HFF-Myc (cell line): Measurements from ENCODE around the gene SCUBE1.

Source experiments
- DNase-seq: peaks from one replicate; pipeline ENCODE4 v3.0.0-alpha.2; 2011; ENCODE audit warnings: low read depth; ENCODE audit errors: extremely low read depth
- H3K4me3 ChIP-seq: replicated peaks from 2 replicates; pipeline ENCODE4 v1.5.1; 2011; ENCODE audit warnings: low read depth, mild to moderate bottlenecking, control low read depth, low read length
- TF ChIP-seq, protein P1 (sequence below): IDR thresholded peaks from 2 replicates; pipeline ENCODE4 v1.5.1; 2012; ENCODE audit warnings: mild to moderate bottlenecking, low read depth, low read length, control low read depth; ENCODE audit errors: missing control alignments

The SCUBE1 gene

DNA sequence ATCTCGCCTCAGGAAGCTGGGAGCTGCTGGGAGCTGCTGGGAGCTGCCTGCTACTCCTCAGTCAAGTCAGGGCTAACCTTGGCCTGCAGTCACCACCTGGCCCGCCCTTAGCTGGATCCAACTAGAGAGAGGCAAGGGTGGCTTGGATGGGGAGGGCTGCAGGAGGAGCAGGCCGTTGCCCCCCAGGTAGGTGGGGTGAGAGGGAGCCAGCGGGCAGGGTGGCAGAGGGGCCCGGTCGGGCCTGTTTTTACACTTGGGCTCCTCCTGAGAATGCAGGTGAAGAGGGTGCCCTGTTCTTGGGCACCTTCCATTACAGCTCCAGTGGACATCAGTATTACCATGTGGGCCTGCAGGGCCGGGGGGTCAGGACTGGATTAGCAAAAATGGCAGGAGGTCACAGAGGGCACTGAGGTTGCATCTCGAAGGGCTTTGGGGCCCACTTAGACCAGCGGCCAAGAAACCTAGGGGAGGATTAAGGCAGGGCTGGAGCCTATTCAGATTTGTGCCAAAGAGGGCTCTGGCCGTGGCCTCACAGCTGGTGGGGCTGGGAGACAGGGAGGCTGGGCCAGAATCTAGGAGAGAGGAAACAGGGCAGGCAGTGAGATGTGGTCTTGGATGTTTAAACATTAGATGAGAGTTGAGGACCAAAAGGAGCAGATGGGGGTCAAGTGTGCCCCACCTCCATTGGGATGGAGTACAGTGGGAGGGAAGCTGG is 95.5 kb downstream of the SCUBE1 start:
- H3K4me3 ChIP-seq, result no peak overlapping the region
- TF ChIP-seq, protein P1, sequence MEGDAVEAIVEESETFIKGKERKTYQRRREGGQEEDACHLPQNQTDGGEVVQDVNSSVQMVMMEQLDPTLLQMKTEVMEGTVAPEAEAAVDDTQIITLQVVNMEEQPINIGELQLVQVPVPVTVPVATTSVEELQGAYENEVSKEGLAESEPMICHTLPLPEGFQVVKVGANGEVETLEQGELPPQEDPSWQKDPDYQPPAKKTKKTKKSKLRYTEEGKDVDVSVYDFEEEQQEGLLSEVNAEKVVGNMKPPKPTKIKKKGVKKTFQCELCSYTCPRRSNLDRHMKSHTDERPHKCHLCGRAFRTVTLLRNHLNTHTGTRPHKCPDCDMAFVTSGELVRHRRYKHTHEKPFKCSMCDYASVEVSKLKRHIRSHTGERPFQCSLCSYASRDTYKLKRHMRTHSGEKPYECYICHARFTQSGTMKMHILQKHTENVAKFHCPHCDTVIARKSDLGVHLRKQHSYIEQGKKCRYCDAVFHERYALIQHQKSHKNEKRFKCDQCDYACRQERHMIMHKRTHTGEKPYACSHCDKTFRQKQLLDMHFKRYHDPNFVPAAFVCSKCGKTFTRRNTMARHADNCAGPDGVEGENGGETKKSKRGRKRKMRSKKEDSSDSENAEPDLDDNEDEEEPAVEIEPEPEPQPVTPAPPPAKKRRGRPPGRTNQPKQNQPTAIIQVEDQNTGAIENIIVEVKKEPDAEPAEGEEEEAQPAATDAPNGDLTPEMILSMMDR, result no peak
- no peak for DNase-seq

DNA sequence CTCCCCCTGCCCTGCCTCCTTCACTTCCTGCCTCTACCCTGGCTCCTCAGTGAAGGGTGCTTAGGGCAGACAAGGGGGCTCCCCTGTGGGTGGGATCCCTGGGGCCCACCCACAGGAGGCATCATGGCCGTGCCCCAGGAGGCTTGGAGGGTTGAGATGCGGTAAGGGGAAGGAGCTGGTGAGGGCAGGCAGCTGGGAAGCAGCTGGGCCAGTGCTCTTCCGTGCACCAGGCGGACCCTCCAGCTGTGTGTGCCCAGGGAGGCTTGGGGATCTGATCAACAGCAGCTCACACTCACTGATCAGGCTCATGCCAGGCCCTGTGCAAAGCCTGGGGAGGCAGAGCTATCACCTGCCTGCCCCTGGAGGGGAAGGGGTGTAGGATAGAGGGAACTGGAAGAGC is 97.0 kb downstream of the SCUBE1 start:
- TF ChIP-seq, protein P1, result no peak
- no peak overlapping the region for H3K4me3 ChIP-seq
- DNase-seq, result no peak

- no peak overlapping the region for H3K4me3 ChIP-seq
- TF ChIP-seq, protein P1, result no peak
- DNase-seq, result no peak
Observed at GRCh38 chr22:43245717-43246116, 97.5 kb downstream of the SCUBE1 start.

DNA sequence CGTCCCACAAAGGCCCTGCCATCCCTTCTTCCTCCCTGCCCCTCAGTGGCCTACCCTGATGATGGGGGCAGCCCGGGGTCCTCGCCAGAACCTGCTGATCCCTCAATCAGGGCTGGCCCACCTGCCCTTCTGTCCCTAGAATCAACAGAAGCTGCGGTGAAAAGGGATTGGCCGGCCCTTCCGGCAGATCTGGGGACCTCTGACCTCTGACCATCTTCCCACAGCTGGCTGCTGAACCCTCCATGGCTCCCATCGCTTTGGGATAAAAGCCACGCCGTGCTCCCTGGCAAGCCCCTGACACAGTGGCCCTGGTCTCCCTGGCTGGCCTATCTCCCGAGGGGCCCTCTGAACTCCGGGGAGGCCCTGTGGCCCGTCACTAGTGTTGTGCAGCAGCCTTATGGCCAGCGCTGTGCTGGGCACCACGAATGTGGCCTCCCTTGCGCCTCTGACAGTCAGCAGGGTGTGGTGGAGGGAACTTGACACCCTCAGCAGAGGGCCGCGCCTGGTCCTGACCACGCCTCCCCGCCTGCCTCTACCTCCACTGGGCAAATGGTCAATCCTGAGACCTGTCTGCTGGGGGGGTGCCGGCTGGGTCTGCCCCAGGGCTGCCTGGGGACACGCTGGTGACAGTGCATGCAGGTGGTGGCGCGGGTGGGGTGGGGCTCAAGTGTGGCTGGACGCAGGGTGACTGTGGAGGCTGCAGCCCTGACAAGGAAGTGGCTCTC is 98.2 kb downstream of the SCUBE1 start:
- DNase-seq, result no peak
- TF ChIP-seq, protein P1, result no peak
- no peak overlapping the region for H3K4me3 ChIP-seq

- TF ChIP-seq, protein P1, result no peak
- no peak for DNase-seq
Observed at GRCh38 chr22:43244402-43244801, 98.8 kb downstream of the SCUBE1 start.

DNA sequence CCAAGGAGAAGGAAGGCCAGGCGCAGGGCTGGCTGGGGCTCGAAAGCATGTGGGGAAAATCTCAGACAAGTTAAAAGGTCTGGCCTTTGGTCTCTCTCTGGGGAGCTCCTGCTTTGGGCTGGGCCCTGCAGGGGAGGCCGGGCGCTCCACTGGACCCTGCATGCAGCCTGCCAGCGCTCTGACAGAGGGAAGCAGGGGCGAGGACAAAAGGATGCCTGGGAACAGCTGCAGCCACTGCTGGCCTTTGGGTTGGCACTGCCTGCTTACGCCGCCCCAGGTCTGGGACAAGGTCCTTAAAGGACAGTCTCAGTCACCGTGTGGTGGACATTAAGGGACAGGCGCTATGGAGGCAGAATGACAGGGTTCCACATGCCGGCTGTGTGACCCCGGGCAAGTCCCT is 99.8 kb downstream of the SCUBE1 start:
- DNase-seq, result no peak
- TF ChIP-seq, protein P1, result no peak

More at GRCh38 chr22:43244402-43244801, 98.8 kb downstream of the SCUBE1 start:
- H3K4me3 ChIP-seq, result no peak overlapping the region

More for the DNA sequence above, 99.8 kb downstream of the SCUBE1 start:
- no peak overlapping the region for H3K4me3 ChIP-seq
